GM04503 (cell line): ENCODE data around the gene AKAP6.
"Not testable (repeated sequence)": the region's sequence is repeated elsewhere in the genome, so short reads cannot be mapped to it uniquely, and the experiment has no call there.

Experiments
- DNase-seq: peaks from one replicate; pipeline ENCODE4 v3.0.0-alpha.2; 2012; ENCODE audit warnings: low read depth

Gene AKAP6

DNA sequence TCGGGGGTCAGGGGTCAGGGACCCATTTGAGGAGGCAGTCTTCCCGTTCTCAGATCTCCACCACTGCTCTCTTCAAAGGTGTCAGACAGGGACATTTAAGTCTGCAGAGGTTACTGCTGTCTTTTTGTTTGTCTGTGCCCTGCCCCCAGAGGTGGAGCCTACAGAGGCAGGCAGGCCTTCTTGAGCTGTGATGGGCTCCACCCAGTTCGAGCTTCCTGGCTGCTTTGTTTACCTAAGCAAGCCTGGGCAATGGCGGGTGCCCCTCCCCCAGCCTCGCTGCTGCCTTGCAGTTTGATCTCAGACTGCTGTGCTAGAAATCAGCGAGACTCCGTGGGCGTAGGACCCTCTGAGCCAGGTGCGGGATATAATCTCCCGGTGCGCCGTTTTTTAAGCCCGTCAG lies 254.3 kb downstream of the AKAP6 start:
- DNase-seq, result not testable (repeated sequence)

DNA sequence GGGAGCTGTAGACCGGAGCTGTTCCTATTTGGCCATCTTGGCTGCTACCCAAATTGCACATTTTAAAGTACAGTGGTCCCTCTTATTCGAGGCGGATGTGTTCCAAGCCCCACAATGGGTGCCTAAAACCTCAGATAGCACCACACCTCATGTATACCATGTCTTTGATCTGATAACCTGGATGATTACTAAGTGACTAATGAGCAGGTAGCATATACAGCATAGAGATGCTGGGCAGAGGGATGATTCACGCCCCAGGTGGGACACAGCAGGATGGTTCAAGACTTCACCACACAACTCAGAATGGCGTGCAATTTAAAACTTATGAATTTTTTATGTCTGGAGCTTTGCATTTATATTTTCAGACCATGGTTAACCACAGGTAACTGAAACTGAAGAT lies 255.0 kb downstream of the AKAP6 start:
- no peak for DNase-seq

- no peak for DNase-seq
Measured at GRCh38 chr14:32587461-32587860, 258.4 kb downstream of the AKAP6 start.

DNA sequence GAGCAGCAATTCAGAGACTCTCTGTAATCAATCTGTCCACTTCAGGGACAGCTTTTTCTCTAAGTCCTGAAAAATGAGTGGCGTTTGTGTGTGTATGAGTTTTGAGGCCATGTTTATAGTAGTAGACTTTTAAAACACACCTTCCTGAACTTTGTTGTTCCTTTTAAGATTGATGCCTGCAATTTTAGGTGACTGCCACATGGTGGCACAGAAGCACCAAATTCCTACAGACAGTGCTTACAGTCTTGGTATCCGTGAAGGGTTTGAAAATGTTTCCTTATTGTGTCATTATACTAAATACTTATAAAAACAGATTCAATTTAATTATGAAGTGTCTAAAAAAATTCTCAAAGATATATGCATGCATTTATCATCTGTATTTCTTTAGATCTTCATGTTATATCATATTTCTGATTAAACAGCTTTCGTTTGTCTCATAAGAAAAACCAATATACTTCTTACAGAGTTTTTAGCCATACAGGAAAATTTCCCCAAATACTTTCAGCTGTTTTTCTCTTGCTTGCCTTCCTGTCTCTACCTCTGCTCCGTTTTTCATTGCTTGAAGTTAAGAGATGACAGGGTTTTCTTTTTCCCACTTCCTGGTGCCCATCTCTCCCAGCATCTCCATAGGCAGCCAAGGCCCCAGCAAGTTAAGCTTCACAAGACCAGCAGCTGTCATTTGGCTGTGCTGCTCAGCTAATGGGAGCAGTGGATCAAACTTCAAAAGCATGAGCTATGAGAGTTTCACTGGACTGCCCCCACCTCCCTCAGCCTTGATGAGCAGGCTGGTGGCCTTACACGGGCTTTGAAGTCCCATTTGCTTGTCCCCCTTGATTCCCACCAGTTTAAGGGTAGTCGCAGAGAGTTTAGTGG lies 259.6 kb downstream of the AKAP6 start:
- no peak for DNase-seq

DNA sequence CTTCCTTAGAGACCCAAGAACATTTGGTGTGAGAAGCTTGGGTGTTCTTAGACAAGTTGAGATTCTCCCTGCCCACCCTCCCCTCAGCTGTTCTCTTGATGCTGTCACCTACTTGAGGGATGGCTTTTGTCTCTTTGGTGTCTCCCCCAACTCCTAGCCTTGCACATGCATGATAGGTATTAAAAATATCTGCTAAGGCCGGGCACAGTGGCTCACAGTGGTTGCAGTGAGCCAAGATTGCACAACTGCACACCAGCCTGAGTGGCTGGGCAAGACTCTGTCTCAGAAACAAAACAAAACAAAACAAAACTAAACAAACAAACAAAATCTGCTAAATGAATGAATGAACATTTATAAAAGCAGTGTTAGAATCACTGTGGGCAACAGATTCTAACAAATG lies 261.1 kb downstream of the AKAP6 start:
- DNase-seq, result no peak

GRCh38 chr14:32593290-32593942 lies 264.3 kb downstream of the AKAP6 start:
- DNase-seq, result peak; percentile 90

DNA sequence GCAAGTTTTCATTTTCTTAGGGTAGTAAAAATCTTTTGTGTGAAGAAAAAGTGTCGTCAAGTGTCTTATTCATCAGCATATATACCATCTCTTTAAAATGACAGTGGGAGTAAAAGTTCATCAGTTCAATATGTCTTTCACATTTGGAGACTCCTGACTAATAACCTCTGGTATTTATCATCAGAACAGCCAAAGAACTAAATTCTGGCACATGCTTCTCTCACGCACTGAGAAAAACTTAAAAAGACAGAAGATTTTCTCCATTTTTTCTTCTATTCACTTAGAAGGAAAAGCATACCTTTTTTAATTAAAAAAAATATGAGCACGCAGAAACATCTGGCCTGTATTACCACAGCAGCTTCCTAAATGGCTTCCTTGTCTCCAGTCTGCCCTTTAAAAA lies 265.7 kb downstream of the AKAP6 start:
- DNase-seq, result peak; percentile 73

- no peak for DNase-seq
Measured at GRCh38 chr14:32595497-32595896, 266.4 kb downstream of the AKAP6 start.

GRCh38 chr14:32596390-32596789 lies 267.3 kb downstream of the AKAP6 start:
- DNase-seq, result no peak

- no peak for DNase-seq
Measured at GRCh38 chr14:32597771-32598170, 268.7 kb downstream of the AKAP6 start.

- DNase-seq, result no peak
Measured at GRCh38 chr14:32601069-32601468, 272.0 kb downstream of the AKAP6 start.

- no peak for DNase-seq
Measured at GRCh38 chr14:32601906-32602305, 272.8 kb downstream of the AKAP6 start.

- no peak for DNase-seq
Measured at GRCh38 chr14:32602699-32603098, 273.6 kb downstream of the AKAP6 start.

DNA sequence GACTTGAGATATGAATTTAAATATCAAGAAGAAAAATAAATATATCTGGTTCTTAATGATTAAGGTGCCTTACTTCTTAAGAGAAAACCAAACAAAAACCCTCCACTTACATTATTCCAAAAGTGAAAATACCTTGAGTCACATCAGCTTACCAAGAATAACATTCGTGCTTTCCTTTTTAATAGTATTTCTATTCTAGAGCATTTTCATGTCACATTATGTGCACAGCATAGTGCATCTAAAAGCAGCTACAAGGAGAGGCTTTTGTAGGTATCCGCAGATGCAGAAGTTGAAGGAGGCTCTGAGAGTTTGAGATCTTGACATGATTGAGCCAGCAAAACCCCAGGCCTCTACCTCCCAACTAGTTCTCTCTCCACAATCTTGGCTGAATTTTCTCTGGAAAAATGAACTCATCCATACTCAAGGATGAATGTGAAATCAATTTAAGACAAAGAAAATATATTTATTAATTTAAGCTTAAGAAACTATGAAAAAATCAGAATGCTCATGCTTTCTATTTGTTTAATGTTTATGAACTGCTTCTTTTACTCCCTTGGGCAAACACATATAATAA lies 275.0 kb downstream of the AKAP6 start:
- DNase-seq, result no peak

- DNase-seq, result no peak
Measured at GRCh38 chr14:32606301-32606700, 277.2 kb downstream of the AKAP6 start.

GRCh38 chr14:32607399-32607798 lies 278.3 kb downstream of the AKAP6 start:
- no peak for DNase-seq

GRCh38 chr14:32608857-32609256 lies 279.8 kb downstream of the AKAP6 start:
- DNase-seq, result no peak

- no peak for DNase-seq
Measured at GRCh38 chr14:32609388-32609787, 280.3 kb downstream of the AKAP6 start.

DNA sequence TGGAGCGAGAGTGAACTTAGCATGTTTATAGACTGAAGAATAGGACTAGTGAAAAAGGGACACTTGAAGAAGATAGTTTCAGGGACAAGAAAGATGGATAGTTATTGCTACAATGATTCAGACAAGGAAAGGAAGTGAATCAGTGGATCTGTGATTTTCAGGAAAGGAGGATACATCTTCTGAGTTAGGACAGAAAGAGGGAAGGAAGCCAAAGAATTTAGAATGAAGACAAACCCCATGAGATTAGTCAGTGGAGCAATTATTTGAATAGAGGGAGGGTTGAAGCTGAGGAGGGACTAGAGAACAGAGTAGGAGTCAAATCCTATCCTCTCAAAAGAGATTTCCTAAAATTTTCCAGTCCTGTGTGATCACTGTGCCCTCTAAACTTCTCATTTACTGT lies 282.7 kb downstream of the AKAP6 start:
- DNase-seq, result peak; percentile 80

DNA sequence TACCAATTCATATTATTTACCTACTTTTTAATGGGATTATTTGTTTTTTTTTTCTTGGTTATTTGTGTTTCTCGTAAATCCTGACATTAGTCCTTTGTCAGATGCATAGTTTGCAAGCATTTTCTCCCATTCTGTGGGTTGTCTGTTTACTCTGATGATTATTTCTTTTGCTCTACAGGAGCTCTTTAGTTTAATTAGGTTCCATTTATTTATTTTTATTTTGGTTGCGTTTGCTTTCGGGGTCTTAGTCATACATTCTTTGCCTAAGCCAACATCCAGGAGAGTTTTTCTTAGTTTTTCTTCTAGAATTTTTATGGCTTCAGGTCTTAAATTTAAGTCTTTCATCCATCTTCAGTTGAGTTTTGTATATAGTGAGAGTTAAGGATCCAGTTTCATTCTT lies 289.9 kb downstream of the AKAP6 start:
- DNase-seq, result no peak

DNA sequence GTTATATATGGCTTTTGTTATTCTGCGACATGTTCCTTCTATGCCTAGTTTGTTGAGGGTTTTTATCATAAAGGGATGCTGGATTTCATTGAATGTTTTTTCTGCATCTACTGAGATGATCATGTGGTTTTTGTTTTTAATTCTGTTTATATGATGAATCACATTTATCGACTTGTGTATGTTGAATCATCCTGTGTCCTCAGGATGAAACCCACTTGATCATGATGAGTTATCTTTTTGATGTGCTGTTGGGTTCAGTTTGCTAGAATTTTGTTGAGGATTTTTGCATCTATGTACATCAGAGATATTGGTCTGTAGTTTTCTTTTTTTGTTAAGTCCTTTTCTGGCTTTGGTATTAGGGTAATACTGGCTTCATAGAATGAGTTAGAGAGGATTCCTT lies 291.2 kb downstream of the AKAP6 start:
- DNase-seq, result no peak

DNA sequence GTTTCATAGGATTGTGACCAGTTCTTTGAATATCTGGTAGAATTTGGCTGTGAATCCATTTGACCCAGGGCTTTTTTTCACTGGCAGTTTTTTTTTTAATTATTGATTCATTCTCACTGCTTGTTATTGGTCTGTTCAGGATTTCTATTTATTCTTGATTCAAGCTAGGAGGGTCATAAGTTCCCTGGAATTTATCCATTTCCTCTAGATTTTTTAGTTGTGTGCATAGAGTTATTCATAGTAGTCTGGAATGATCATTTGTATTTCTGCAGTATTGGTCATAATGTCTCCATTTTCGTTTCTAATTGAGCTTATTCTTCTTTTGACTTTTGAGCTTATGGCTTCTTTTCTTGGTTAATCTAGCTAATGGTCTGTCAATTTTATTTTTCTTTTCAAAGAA lies 291.6 kb downstream of the AKAP6 start:
- no peak for DNase-seq

DNA sequence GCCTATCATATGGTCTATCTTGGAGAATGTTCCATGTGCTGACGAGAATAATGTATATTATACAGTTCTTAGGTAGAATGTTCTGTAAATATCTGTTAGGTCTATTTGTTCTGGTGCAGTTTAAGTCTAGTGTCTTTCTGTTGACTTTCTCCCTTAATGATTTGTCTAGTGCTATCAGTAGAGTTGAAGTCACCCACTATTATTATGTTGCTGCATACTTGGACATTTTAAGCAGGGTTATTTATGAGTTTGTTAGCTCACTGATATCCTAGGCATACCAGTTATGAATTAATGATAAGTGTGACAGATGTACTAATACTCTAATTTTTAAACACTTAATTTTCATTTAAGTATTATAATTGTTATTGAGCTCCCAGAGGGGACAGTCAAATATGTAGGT lies 292.5 kb downstream of the AKAP6 start:
- no peak for DNase-seq
